ENCODE measurements around the gene STAT4.

GRCh38 chr2:191001624-191002023 lies 149.2 kb downstream of the STAT4 start:
- TF ChIP-seq, protein P1, sequence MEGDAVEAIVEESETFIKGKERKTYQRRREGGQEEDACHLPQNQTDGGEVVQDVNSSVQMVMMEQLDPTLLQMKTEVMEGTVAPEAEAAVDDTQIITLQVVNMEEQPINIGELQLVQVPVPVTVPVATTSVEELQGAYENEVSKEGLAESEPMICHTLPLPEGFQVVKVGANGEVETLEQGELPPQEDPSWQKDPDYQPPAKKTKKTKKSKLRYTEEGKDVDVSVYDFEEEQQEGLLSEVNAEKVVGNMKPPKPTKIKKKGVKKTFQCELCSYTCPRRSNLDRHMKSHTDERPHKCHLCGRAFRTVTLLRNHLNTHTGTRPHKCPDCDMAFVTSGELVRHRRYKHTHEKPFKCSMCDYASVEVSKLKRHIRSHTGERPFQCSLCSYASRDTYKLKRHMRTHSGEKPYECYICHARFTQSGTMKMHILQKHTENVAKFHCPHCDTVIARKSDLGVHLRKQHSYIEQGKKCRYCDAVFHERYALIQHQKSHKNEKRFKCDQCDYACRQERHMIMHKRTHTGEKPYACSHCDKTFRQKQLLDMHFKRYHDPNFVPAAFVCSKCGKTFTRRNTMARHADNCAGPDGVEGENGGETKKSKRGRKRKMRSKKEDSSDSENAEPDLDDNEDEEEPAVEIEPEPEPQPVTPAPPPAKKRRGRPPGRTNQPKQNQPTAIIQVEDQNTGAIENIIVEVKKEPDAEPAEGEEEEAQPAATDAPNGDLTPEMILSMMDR (IDR thresholded peaks at IDR 0.05; ENCODE audit: low read depth, low read length, poor library complexity, severe bottlenecking): no peak
- no peak for TF ChIP-seq EZH2phosphoT487 (IDR thresholded peaks at IDR 0.05; ENCODE audit: borderline replicate concordance, low read length)
